ENCODE measurements around the gene SERTAD3. TPM values are rescaled to one million over a fixed set of nuclear protein-coding genes. Genes with fewer than 3 reads are reported as not detected.

Gene SERTAD3
- total RNA-seq, 4 donors from 2014 or later, result 15.6 to 23.4 (median 19.9) TPM

DNA sequence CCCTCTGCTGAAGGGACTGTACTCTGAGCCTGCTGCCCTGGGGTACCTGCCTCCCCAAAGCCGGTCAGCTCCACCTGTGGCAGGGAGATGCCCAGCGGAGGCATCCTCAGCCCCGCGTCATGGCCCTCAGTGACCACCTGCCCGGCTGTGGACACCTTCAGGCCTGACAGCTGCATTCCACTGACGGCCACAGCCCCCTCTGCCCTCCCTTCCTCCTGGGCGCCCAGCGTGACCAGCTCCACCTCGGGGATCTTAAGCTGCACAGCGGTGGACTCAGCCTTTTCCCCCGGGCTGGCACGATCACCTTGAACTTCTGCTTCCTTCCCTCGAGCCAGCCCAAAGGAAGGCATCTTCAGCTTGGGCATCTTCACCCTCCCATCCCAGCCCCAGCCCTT lies 49.3 kb downstream of the SERTAD3 start:
- Histone ChIP-seq H3K27me3 (no peaks in the 10 kb centered on the region), H3K4me1 (peaks cover 0 to 17% (median 0%) of the 10 kb centered on the region in 4 donors), H3K27ac (no peak overlapping the region), H3K36me3 (peaks cover 0 to 34% (median 0%) of the 10 kb centered on the region in 3 donors), H3K9me3 (no peaks in the 10 kb centered on the region), H3K4me3 (no peak overlapping the region)
- 63 to 77% methylated on average over 7 to 12 of the region's 13 CpGs for WGBS, 2 donors
- TF ChIP-seq EP300 (IDR thresholded peaks at IDR 0.05) (no peak), POLR2A (IDR thresholded peaks at IDR 0.05) (no peak)
- TF ChIP-seq, protein P1, sequence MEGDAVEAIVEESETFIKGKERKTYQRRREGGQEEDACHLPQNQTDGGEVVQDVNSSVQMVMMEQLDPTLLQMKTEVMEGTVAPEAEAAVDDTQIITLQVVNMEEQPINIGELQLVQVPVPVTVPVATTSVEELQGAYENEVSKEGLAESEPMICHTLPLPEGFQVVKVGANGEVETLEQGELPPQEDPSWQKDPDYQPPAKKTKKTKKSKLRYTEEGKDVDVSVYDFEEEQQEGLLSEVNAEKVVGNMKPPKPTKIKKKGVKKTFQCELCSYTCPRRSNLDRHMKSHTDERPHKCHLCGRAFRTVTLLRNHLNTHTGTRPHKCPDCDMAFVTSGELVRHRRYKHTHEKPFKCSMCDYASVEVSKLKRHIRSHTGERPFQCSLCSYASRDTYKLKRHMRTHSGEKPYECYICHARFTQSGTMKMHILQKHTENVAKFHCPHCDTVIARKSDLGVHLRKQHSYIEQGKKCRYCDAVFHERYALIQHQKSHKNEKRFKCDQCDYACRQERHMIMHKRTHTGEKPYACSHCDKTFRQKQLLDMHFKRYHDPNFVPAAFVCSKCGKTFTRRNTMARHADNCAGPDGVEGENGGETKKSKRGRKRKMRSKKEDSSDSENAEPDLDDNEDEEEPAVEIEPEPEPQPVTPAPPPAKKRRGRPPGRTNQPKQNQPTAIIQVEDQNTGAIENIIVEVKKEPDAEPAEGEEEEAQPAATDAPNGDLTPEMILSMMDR (IDR thresholded peaks at IDR 0.05), result no peak
- no peak for DNase-seq (ENCODE audit: low spot score in 2 of 2)

DNA sequence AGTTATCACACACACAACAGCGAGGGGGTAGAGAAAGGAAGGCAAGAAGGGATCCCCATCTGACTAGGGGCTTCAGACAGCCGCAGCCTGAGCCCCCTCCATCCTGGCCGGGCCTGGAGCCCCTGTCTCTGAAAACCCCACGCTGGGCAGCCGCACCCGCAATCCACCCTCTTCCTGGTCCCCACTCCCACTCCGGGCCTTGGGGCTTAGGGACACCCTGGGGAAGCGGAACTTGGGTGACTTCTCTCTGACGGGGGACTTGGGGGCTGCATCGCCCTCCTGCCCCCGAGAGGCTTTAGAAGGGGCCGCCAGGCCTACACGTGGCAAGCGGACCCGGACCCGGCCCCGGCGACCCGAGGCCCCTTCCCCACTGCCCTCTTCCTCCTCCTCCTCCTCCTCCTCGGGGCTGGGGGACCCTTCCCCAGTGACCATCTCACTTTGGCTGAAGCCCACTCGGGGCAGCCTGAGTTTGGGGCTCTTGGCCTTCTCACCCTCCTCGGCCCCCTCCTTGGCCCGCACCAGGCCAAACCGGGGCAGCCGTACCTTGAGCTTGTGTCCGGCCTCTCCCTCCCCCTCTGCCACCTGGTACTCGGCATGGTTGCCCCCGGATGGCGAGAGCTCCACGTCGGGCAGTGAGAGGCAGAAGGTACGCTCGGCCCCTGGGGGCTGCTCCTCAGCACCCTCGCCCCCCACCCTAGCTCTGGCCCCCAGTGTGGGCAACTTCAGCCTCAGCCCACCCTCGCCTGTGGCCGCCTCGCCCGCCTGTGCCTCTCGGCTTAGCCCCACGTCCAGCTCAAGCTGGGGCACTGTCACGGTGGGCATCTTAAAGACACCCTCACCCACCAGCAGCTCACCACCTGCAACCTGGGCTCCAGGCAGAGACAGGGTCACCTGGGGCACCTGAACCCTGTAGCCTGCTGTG lies 50.0 kb downstream of the SERTAD3 start:
- no peak for DNase-seq (ENCODE audit: low spot score in 2 of 2)
- no peak overlapping the region for H3K27ac ChIP-seq
- no peaks in the 10 kb centered on the region for H3K27me3 ChIP-seq
- H3K4me1 ChIP-seq, result peaks cover 0 to 11% (median 0%) of the 10 kb centered on the region in 4 donors
- peaks cover 0 to 34% (median 0%) of the 10 kb centered on the region in 3 donors for H3K36me3 ChIP-seq
- H3K4me3 ChIP-seq, result no peak overlapping the region
- TF ChIP-seq POLR2A (IDR thresholded peaks at IDR 0.05) (no peak), EP300 (IDR thresholded peaks at IDR 0.05) (no peak)
- TF ChIP-seq, protein P1 (IDR thresholded peaks at IDR 0.05), result no peak
- 70 to 79% methylated on average over 38 to 41 of the region's 41 CpGs for WGBS, 2 donors
- no peaks in the 10 kb centered on the region for H3K9me3 ChIP-seq

DNA sequence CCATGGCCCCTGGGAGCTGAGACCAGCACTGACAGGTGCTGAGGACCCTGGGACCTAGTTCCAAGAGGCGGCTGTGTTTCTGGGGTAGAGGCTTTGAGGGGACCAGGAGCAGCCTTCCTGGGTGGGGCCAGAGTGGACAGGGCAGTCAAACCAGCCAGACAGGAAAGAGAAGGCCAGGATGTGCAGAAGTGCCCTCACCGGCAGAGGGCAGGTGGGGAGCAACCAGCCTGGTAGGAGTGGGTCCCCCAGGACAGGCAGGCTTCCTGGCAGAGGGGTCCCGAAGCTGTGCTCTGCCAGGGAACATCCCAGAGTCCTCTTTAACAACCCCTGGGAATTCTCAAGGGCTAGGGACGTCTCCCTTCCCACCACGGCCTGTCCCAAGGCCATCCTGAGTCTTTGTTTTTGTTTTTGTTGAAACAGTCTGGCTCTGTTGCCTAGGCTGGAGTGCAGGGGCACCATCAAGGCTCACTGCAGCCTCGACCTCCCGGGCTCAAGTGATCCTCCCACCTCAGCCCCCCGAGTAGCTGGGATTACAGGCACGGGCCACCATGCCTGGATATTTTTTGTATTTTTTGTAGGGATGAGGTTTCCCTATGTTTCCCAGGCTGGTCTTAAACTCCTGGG lies 51.1 kb downstream of the SERTAD3 start:
- Histone ChIP-seq H3K4me1 (peaks cover 0 to under 1% (median 0%) of the 10 kb centered on the region in 4 donors), H3K4me3 (no peak overlapping the region), H3K27ac (no peak overlapping the region), H3K36me3 (peaks cover 0 to 34% (median 0%) of the 10 kb centered on the region in 3 donors), H3K27me3 (no peaks in the 10 kb centered on the region), H3K9me3 (no peaks in the 10 kb centered on the region)
- 36 to 51% methylated on average over 8 to 9 of the region's 9 CpGs for WGBS, 2 donors
- TF ChIP-seq, protein P1 (IDR thresholded peaks at IDR 0.05), result peak in 1 of 5 experiments; percentile 21
- no peak for TF ChIP-seq EP300 (IDR thresholded peaks at IDR 0.05)
- no peak for DNase-seq (ENCODE audit: low spot score in 2 of 2)

DNA sequence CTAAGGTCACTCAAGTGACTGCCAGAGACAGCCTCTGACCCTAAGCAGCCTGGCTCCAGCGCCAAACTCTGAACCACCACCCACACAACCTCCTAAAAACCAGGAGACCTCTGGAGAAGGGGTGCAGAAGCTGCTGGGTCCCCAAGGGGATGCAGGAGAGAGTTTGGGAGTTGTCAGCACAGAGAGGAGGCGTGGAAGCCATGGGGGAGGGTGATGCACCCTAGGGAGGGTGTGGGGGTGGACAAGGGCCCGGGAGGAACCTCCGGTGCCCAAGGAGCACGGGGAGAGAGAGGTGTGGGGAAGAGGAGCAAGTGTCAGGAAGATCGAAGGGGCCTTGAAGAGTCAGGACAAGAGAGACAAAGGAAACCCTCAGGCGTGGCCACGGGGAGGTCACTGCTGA lies 52.0 kb downstream of the SERTAD3 start:
- no peaks in the 10 kb centered on the region for H3K27me3 ChIP-seq
- no peaks in the 10 kb centered on the region for H3K4me1 ChIP-seq
- H3K4me3 ChIP-seq, result no peak overlapping the region
- WGBS, 2 donors, result 57 to 59% methylated on average over 8 of the region's 8 CpGs
- H3K9me3 ChIP-seq, result no peaks in the 10 kb centered on the region
- TF ChIP-seq EP300 (IDR thresholded peaks at IDR 0.05) (no peak), POLR2A (IDR thresholded peaks at IDR 0.05) (no peak)
- TF ChIP-seq, protein P1 (IDR thresholded peaks at IDR 0.05), result no peak
- peaks cover 0 to 25% (median 0%) of the 10 kb centered on the region in 3 donors for H3K36me3 ChIP-seq
- no peak for DNase-seq (ENCODE audit: low spot score in 2 of 2)
- no peak overlapping the region for H3K27ac ChIP-seq

Small RNA genes within 50 kb of the gene (small RNA-seq; reads per million reads assigned to genes)
- gene RF00017, result not detected

Other genes starting within 250 kb of the SERTAD3 start
- under 1 TPM in 1 of 4 donors, not detected in 3; 0.84 TPM for gene TTC9B, start 226.0 kb downstream of the SERTAD3 start, total RNA-seq
- gene CCNP, start 217.6 kb downstream of the SERTAD3 start, total RNA-seq, result 1 to 10 TPM in 1 of 4 donors, not detected in 3; 2.7 TPM
- 100 to 1,000 TPM in 3 of 4 donors, 10 to 100 TPM in 1; 93.3 to 161 (median 121) TPM for gene AKT2, start 159.0 kb downstream of the SERTAD3 start, total RNA-seq
- 10 to 100 TPM in 3 of 4 donors, 1 to 10 TPM in 1; 4.7 to 27.0 (median 12.8) TPM for gene C19orf47, start 95.9 kb downstream of the SERTAD3 start, total RNA-seq
- gene PLD3, start 95.6 kb downstream of the SERTAD3 start, total RNA-seq, result 100 to 1,000 TPM; 259 to 352 (median 281) TPM
- gene HIPK4, start 54.2 kb downstream of the SERTAD3 start, total RNA-seq, result under 1 TPM in 2 of 4 donors, not detected in 2; 0.39 to 0.60 TPM
- 100 to 1,000 TPM; 454 to 667 (median 548) TPM for gene PRX, start 31.0 kb downstream of the SERTAD3 start, total RNA-seq
- 10 to 100 TPM; 18.9 to 22.2 (median 20.4) TPM for gene SERTAD1, start 18.3 kb downstream of the SERTAD3 start, total RNA-seq
- 100 to 1,000 TPM; 219 to 299 (median 244) TPM for gene BLVRB, start 21.4 kb upstream of the SERTAD3 start, total RNA-seq
- gene SPTBN4, start 22.7 kb upstream of the SERTAD3 start, total RNA-seq, result 10 to 100 TPM; 14.9 to 24.0 (median 19.7) TPM
- gene SHKBP1, start 132.5 kb upstream of the SERTAD3 start, total RNA-seq, result 100 to 1,000 TPM in 1 of 4 donors, 10 to 100 TPM in 3; 40.8 to 129 (median 51.2) TPM
- gene LTBP4, start 157.0 kb upstream of the SERTAD3 start, total RNA-seq, result 1,000 to 10,000 TPM in 2 of 4 donors, 100 to 1,000 TPM in 2; 851 to 1,504 (median 1,156) TPM
- 100 to 1,000 TPM; 203 to 284 (median 251) TPM for gene NUMBL, start 246.3 kb upstream of the SERTAD3 start, total RNA-seq